ENCODE data around the gene SLC26A11. TPM values are rescaled to one million over a fixed set of nuclear protein-coding genes. Genes with fewer than 3 reads are reported as not detected.
"Not testable (repeated sequence)": the region's sequence is repeated elsewhere in the genome, so short reads cannot be mapped to it uniquely, and the experiment has no call there.

The SLC26A11 gene
- total RNA-seq, 2 experiments from 2014 or later: 4.0 to 5.4 TPM

DNA sequence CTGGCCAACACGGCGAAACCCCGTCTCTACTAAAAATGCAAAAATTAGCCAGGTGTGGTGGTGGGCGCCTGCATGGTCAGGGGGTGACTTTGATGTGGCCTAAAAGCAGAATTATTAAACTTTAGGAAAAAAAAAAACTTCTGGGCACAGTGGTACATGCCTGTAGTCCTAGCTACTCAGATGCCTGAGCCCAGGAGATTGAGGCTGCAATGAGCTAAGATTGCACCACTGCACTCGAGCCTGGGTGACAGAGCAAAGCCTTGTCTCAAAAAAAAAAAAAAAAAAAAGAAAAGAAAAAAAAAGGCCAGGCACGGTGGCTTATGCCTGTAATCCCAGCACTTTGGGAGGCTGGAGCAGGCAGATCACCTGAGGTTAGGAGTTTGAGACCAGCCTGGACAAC, 20.9 kb upstream of the SLC26A11 start:
- intact Hi-C loops (cut with micrococcal nuclease): loop anchor here (5.0 kb wide), 1 partner anchor 163 kb away; no protein-coding TSS in a partner anchor
- not testable (repeated sequence) for H3K27ac Mint-ChIP-seq

GRCh38 chr17:80201446-80201845, 18.8 kb upstream of the SLC26A11 start:
- no peaks in the 10 kb centered on the region for H3K4me1 Mint-ChIP-seq (ENCODE audit: low read depth)
- intact Hi-C loops (cut with micrococcal nuclease): no loop called here
- CTCF ChIA-PET: no interaction called here
- no peaks in the 10 kb centered on the region for H3K27me3 Mint-ChIP-seq (ENCODE audit: low read depth)
- H3K36me3 Mint-ChIP-seq (ENCODE audit: low read depth): no peaks in the 10 kb centered on the region
- no peak overlapping the region for H3K27ac Mint-ChIP-seq
- H3K9me3 Mint-ChIP-seq: no peaks in the 10 kb centered on the region
- H3K4me3 Mint-ChIP-seq: no peak overlapping the region
- DNase-seq: no peak

More for the DNA sequence above, 20.9 kb upstream of the SLC26A11 start:
- H3K9me3 Mint-ChIP-seq; DNase-seq; H3K27me3 Mint-ChIP-seq (ENCODE audit: low read depth); H3K4me1 Mint-ChIP-seq (ENCODE audit: low read depth); H3K36me3 Mint-ChIP-seq (ENCODE audit: low read depth); H3K4me3 Mint-ChIP-seq: not testable (repeated sequence)
- CTCF ChIA-PET: interaction anchor here (0.6 kb wide), 1 partner anchor 53 kb away, joined by 3 read pairs; no protein-coding TSS in a partner anchor

DNA sequence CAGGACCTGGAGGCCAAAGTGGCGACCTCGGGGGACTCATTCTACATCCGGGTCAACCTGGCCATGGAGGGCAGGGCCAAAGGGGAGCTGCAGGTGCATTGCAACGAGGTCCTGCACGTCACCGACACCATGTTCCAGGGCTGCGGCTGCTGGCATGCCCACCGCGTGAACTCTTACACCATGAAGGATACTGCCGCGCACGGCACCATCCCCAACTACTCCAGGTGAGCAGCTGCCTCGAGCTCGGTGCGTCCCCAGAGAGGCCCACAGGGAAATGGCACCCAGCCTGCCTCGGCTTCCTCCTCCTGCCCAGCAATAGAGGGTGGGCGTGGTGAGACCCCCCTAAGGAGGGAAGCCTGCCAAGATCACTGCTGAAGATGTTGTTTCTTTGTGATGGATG, 18.0 kb upstream of the SLC26A11 start:
- H3K4me3 Mint-ChIP-seq: no peak overlapping the region
- H3K27me3 Mint-ChIP-seq (ENCODE audit: low read depth): no peaks in the 10 kb centered on the region
- no peak overlapping the region for H3K27ac Mint-ChIP-seq
- intact Hi-C loops (cut with micrococcal nuclease): no loop called here
- CTCF ChIA-PET: interaction anchor here (1.1 kb wide), 1 partner anchor 120 kb away, joined by 3 read pairs; no protein-coding TSS in a partner anchor
- H3K9me3 Mint-ChIP-seq: no peaks in the 10 kb centered on the region
- DNase-seq: no peak
- H3K36me3 Mint-ChIP-seq (ENCODE audit: low read depth): no peaks in the 10 kb centered on the region
- no peaks in the 10 kb centered on the region for H3K4me1 Mint-ChIP-seq (ENCODE audit: low read depth)

GRCh38 chr17:80203471-80203963, 16.7 kb upstream of the SLC26A11 start:
- CTCF ChIA-PET: interaction anchor here (0.6 to 0.7 kb wide), 2 partner anchors 14 to 63 kb away, joined by 3 to 4 read pairs; no protein-coding TSS in a partner anchor
- no peaks in the 10 kb centered on the region for H3K27me3 Mint-ChIP-seq (ENCODE audit: low read depth)
- DNase-seq: no peak
- intact Hi-C loops (cut with micrococcal nuclease): no loop called here
- no peaks in the 10 kb centered on the region for H3K36me3 Mint-ChIP-seq (ENCODE audit: low read depth)
- H3K4me1 Mint-ChIP-seq (ENCODE audit: low read depth): no peaks in the 10 kb centered on the region
- no peaks in the 10 kb centered on the region for H3K9me3 Mint-ChIP-seq
- no peak overlapping the region for H3K27ac Mint-ChIP-seq
- no peak overlapping the region for H3K4me3 Mint-ChIP-seq

DNA sequence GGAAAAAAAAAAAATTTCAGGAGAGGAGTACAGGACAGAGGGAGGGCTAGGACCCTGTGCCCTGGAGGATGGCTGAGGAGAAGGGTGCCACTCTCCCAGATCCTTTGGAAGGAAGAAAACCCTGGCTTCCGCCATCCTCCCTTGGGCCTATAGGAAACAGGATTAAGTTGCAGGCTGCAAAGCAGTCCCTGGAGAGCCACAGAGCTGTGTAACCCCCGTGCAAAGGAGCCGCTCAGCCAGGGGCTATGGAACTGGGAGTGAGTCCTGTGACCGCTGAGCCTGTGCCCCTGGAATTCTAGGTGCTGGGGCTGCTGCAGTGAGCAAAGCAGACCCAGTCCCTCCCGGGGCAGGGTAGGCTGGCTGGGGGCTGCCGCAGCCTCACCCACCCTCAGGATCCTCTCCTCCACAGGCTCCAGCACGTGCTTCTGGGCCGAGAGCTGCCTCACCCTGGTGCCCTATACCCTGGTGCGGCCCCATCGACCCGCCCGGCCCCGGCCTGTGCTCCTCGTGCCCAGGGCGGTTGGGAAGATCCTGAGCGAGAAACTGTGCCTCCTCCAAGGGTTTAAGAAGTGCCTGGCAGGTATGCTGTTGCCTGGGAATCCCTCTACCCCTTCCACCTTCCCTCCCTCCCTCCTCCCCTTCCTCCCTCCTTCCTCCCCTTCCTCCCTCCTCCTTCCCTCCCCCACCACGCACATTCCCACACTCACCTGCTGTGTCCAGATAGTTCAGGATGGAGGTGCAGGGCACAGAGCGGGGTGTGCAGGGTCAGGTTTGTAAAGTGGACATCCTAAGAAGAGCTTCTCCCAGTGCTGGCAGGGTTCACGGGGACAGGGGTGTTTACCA, 15.4 kb upstream of the SLC26A11 start:
- Mint-ChIP-seq H3K4me1 (ENCODE audit: low read depth) (no peaks in the 10 kb centered on the region), H3K4me3 (no peak overlapping the region), H3K27me3 (ENCODE audit: low read depth) (no peaks in the 10 kb centered on the region), H3K27ac (no peak overlapping the region), H3K9me3 (no peaks in the 10 kb centered on the region), H3K36me3 (ENCODE audit: low read depth) (no peaks in the 10 kb centered on the region)
- intact Hi-C loops (cut with micrococcal nuclease): no loop called here
- CTCF ChIA-PET: no interaction called here
- DNase-seq: no peak

- DNase-seq: no peak
- H3K4me1 Mint-ChIP-seq (ENCODE audit: low read depth): no peaks in the 10 kb centered on the region
- intact Hi-C loops (cut with micrococcal nuclease): no loop called here
- no peak overlapping the region for H3K4me3 Mint-ChIP-seq
- no peak overlapping the region for H3K27ac Mint-ChIP-seq
- CTCF ChIA-PET: interaction anchor here (0.5 to 1.7 kb wide), 2 partner anchors 10 to 93 kb away, joined by 3 to 4 read pairs; no protein-coding TSS in a partner anchor
- no peaks in the 10 kb centered on the region for H3K9me3 Mint-ChIP-seq
- no peaks in the 10 kb centered on the region for H3K27me3 Mint-ChIP-seq (ENCODE audit: low read depth)
- H3K36me3 Mint-ChIP-seq (ENCODE audit: low read depth): peaks cover 5% of the 10 kb centered on the region
Observed at GRCh38 chr17:80205811-80206210, 14.4 kb upstream of the SLC26A11 start.

- CTCF ChIA-PET: no interaction called here
- H3K4me1 Mint-ChIP-seq (ENCODE audit: low read depth): no peaks in the 10 kb centered on the region
- no peaks in the 10 kb centered on the region for H3K9me3 Mint-ChIP-seq
- intact Hi-C loops (cut with micrococcal nuclease): no loop called here
- H3K27ac Mint-ChIP-seq: no peak overlapping the region
- peaks cover 6% of the 10 kb centered on the region for H3K36me3 Mint-ChIP-seq (ENCODE audit: low read depth)
- H3K27me3 Mint-ChIP-seq (ENCODE audit: low read depth): no peaks in the 10 kb centered on the region
- no peak for DNase-seq
- H3K4me3 Mint-ChIP-seq: no peak overlapping the region
Observed at GRCh38 chr17:80208050-80208449, 12.2 kb upstream of the SLC26A11 start.

DNA sequence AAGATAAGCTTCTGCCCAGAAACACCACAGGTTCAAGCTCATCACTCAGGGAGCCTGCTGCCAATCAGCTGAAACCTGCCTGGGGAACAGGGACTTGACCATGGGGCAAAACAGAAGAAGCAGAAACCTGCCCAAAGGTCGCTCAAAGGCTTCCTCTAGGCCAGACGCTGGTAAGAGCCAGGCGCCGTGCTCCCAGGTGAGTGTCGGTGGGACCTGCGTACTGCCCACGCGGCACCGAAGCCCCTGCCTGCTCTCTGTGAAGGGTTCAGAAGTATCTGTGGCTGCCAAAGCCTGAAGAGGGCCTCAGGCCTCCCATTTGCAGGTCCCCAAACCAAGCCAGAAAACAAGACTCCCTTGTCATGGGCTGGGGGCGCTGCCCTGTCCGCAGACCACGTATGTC, 10.5 kb upstream of the SLC26A11 start:
- Mint-ChIP-seq H3K9me3 (no peaks in the 10 kb centered on the region), H3K4me3 (no peak overlapping the region), H3K4me1 (ENCODE audit: low read depth) (no peaks in the 10 kb centered on the region), H3K27me3 (ENCODE audit: low read depth) (no peaks in the 10 kb centered on the region), H3K36me3 (ENCODE audit: low read depth) (peaks cover 8% of the 10 kb centered on the region), H3K27ac (no peak overlapping the region)
- intact Hi-C loops (cut with micrococcal nuclease): no loop called here
- no peak for DNase-seq
- CTCF ChIA-PET: no interaction called here

- no peak overlapping the region for H3K4me3 Mint-ChIP-seq
- H3K27me3 Mint-ChIP-seq (ENCODE audit: low read depth): no peaks in the 10 kb centered on the region
- CTCF ChIA-PET: interaction anchor here (1.4 kb wide), 1 partner anchor 15 kb away, joined by 3 read pairs; no protein-coding TSS in a partner anchor
- no peaks in the 10 kb centered on the region for H3K9me3 Mint-ChIP-seq
- H3K27ac Mint-ChIP-seq: no peak overlapping the region
- intact Hi-C loops (cut with micrococcal nuclease): no loop called here
- H3K4me1 Mint-ChIP-seq (ENCODE audit: low read depth): no peaks in the 10 kb centered on the region
- peaks cover 8% of the 10 kb centered on the region for H3K36me3 Mint-ChIP-seq (ENCODE audit: low read depth)
- DNase-seq: no peak
Observed at GRCh38 chr17:80210348-80211108, 9.7 kb upstream of the SLC26A11 start.

- H3K27ac Mint-ChIP-seq: no peak overlapping the region
- CTCF ChIA-PET: no interaction called here
- DNase-seq: no peak
- H3K9me3 Mint-ChIP-seq: no peaks in the 10 kb centered on the region
- peaks cover 8% of the 10 kb centered on the region for H3K36me3 Mint-ChIP-seq (ENCODE audit: low read depth)
- H3K4me3 Mint-ChIP-seq: no peak overlapping the region
- no peaks in the 10 kb centered on the region for H3K27me3 Mint-ChIP-seq (ENCODE audit: low read depth)
- intact Hi-C loops (cut with micrococcal nuclease): no loop called here
- H3K4me1 Mint-ChIP-seq (ENCODE audit: low read depth): no peaks in the 10 kb centered on the region
Observed at GRCh38 chr17:80212109-80212508, 8.1 kb upstream of the SLC26A11 start.

GRCh38 chr17:80212511-80212910, 7.7 kb upstream of the SLC26A11 start:
- Mint-ChIP-seq H3K4me3 (no peak overlapping the region), H3K27me3 (ENCODE audit: low read depth) (no peaks in the 10 kb centered on the region), H3K4me1 (ENCODE audit: low read depth) (peaks cover 2% of the 10 kb centered on the region)

GRCh38 chr17:80212962-80213642, 7.1 kb upstream of the SLC26A11 start:
- Mint-ChIP-seq H3K4me1 (ENCODE audit: low read depth) (peaks cover 5% of the 10 kb centered on the region), H3K27ac (no peak overlapping the region), H3K36me3 (ENCODE audit: low read depth) (peaks cover 10% of the 10 kb centered on the region), H3K4me3 (no peak overlapping the region), H3K9me3 (no peaks in the 10 kb centered on the region), H3K27me3 (ENCODE audit: low read depth) (no peaks in the 10 kb centered on the region)
- CTCF ChIA-PET: interaction anchor here (0.7 to 0.9 kb wide), 2 partner anchors 17 to 25 kb away, joined by 3 to 4 read pairs; no protein-coding TSS in a partner anchor
- intact Hi-C loops (cut with micrococcal nuclease): no loop called here
- DNase-seq: no peak

More at GRCh38 chr17:80212511-80212910, 7.7 kb upstream of the SLC26A11 start:
- peaks cover 10% of the 10 kb centered on the region for H3K36me3 Mint-ChIP-seq (ENCODE audit: low read depth)
- no peak overlapping the region for H3K27ac Mint-ChIP-seq
- intact Hi-C loops (cut with micrococcal nuclease): no loop called here
- H3K9me3 Mint-ChIP-seq: no peaks in the 10 kb centered on the region
- CTCF ChIA-PET: interaction anchor here (0.7 to 0.9 kb wide), 2 partner anchors 17 to 24 kb away, joined by 3 to 4 read pairs; no protein-coding TSS in a partner anchor
- DNase-seq: no peak
